ENCODE results near the gene TIGD2. TPM values are rescaled to one million over a fixed set of nuclear protein-coding genes. Genes with fewer than 3 reads are reported as not detected.

Gene TIGD2
- total and polyA plus RNA-seq, 2 experiments from 2014 or later = 2.1 to 6.7 TPM

- TF ChIP-seq ZNF462 (CRISPR knock-in tag; IDR thresholded peaks at IDR 0.05) (no peak), CTCF (conservative IDR thresholded peaks at IDR 0.05; ENCODE audit: low read depth in 2 of 2) (no peak), CREB1 (CRISPR knock-in tag; IDR thresholded peaks at IDR 0.05; ENCODE audit: low read depth) (no peak)
Observed at GRCh38 chr4:89099034-89099433, 12.3 kb upstream of the TIGD2 start (continued).

DNA sequence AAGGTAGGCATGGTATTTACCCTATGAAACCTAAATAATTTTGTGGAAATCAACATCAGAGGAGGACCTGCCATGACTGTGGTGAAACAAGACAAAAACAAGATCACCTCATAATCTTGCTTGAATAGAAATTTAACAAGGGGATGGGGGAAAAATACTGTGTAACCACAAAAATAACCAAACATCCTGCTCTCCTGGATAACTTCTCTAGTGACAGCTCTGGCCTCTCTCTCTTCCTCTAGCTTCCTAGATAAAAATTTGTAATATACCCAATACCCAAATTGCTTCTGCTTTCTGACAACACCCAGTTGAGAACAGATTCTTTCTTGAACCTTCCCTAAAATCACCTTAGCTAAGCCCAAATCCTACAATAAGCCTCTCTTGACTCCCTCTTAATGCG lies 11.9 kb upstream of the TIGD2 start:
- no peaks in the 10 kb centered on the region for H3K9me2 ChIP-seq (ENCODE audit: insufficient read depth)
- H3F3A ChIP-seq (replicated peaks; ENCODE audit: low read depth) = no peaks in the 10 kb centered on the region
- H3K4me3 ChIP-seq = no peak overlapping the region
- no peak overlapping the region for H2AFZ ChIP-seq
- H3K36me3 Mint-ChIP-seq (ENCODE audit: low read depth) = 0 out of 3 replicates have a peak, but pooled peaks cover 2% of the 10 kb centered on the region
- DNase-seq (ENCODE audit: low spot score) (no peak), ATAC-seq (no peak)
- H3K27me3 ChIP-seq (ENCODE audit: insufficient read depth) = no peaks in the 10 kb centered on the region
- no peak overlapping the region for H3K27ac ChIP-seq (ENCODE audit: low read depth)
- H3K79me2 ChIP-seq (replicated peaks; ENCODE audit: insufficient read depth) = no peaks in the 10 kb centered on the region
- no peaks in the 10 kb centered on the region for H3K27me3 Mint-ChIP-seq (ENCODE audit: insufficient read depth, low read depth, poor library complexity)
- H3K9me3 Mint-ChIP-seq = peaks cover 7% of the 10 kb centered on the region; the same call in 2 of the 3 replicates
- no peaks in the 10 kb centered on the region for H3K36me3 ChIP-seq (ENCODE audit: insufficient read depth)
- no peaks in the 10 kb centered on the region for H4K20me1 ChIP-seq (replicated peaks; ENCODE audit: insufficient read depth)
- no peak overlapping the region for H3K27ac Mint-ChIP-seq
- H3K4me1 ChIP-seq (ENCODE audit: insufficient read depth) = no peaks in the 10 kb centered on the region
- no peaks in the 10 kb centered on the region for H3K4me1 Mint-ChIP-seq
- no peak overlapping the region for H3K4me3 Mint-ChIP-seq
- H3K4me2 ChIP-seq = no peak overlapping the region
- no peak for TF ChIP-seq JUNB (IDR thresholded peaks at IDR 0.05; ENCODE audit: unreplicated experiment)
- TF ChIP-seq REST (IDR thresholded peaks at IDR 0.05; ENCODE audit: unreplicated experiment) = no peak
- TF ChIP-seq, protein P1, sequence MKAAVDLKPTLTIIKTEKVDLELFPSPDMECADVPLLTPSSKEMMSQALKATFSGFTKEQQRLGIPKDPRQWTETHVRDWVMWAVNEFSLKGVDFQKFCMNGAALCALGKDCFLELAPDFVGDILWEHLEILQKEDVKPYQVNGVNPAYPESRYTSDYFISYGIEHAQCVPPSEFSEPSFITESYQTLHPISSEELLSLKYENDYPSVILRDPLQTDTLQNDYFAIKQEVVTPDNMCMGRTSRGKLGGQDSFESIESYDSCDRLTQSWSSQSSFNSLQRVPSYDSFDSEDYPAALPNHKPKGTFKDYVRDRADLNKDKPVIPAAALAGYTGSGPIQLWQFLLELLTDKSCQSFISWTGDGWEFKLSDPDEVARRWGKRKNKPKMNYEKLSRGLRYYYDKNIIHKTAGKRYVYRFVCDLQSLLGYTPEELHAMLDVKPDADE (IDR thresholded peaks at IDR 0.05) = no peak
- no peak for TF ChIP-seq CTCF (conservative IDR thresholded peaks at IDR 0.05; ENCODE audit: low read depth in 2 of 2)
- no peak for TF ChIP-seq EZH2phosphoT487 (IDR thresholded peaks at IDR 0.05; ENCODE audit: unreplicated experiment)
- no peak for TF ChIP-seq ZNF331 (CRISPR knock-in tag; IDR thresholded peaks at IDR 0.05; ENCODE audit: low read depth)
- TF ChIP-seq ZNF114 (CRISPR knock-in tag; IDR thresholded peaks at IDR 0.05) = no peak
- no peak for TF ChIP-seq EZH2 (IDR thresholded peaks at IDR 0.05; ENCODE audit: low read depth, unreplicated experiment)

Data from GM23338 (cell line).